NCI-H1436 (cell line): ENCODE measurements around the gene CELF1.
A peak's percentile ranks its signal among the peaks of the same experiment; 100 is the strongest.

Experiments used
- DNase-seq: peaks from one replicate; lab custom pipeline; 2025; lab: John Stamatoyannopoulos, UW

The CELF1 gene

GRCh38 chr11:47483457-47483856, 69.5 kb downstream of the CELF1 start:
- DNase-seq, result no peak

DNA sequence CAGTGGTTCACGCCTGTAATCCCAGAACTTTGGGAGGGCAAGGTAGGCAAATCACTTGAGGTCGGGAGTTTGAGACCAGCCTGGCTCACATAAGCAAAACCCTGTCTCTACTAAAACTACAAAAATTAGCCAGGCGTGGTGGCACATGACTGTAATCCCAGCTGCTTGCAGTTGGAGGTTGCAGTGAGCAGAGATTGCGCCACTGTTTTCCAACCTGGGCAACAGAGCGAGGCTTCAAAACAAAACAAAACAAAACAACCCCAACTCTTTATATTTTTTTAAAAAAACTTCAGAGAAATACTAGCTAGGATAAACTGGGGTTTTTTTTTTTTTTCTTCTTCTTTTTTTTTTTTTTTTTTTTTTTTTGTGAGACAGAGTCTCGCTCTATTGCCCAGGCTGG, 72.2 kb downstream of the CELF1 start:
- no peak for DNase-seq

GRCh38 chr11:47478651-47479329, 74.1 kb downstream of the CELF1 start:
- no peak for DNase-seq

DNA sequence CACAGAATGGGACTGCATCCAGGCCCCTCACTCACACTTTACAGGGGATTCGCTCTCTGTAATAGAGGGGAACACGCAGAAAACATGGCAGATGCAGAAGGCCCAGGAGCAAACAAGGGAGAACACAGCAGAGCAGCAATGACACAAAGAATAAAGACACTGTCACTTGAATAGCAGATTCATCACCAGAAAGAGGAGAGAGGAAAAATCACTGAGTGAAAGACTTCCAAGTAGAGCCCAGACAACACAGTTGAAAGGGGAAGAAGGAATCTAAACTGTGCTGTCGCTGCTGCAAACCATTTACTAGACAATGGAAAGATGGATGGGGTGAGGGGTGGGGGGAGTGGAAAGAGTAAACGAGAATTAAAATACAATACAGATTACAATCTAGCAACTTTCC, 75.2 kb downstream of the CELF1 start:
- no peak for DNase-seq

DNA sequence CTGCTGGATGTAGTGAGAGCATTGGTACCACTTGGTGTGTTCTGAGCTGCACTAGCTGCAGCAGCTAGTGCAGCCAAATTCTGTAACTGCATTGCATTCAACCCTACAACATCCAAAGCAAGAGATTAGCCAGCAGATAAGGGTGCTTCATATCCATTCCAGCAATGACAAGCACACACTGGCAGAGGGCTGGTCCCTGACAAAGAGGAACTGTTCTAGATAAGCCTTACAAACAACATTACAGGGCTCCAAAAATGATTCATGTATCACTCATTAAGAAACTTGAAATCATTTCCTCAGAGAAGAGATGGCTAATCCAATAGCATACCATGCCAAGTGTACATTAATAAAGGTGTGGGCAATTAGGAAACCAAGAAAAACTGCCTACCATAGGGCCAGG, 75.6 kb downstream of the CELF1 start:
- no peak for DNase-seq

- DNase-seq, result no peak
Measured at GRCh38 chr11:47470671-47471070, 82.3 kb downstream of the CELF1 start.

DNA sequence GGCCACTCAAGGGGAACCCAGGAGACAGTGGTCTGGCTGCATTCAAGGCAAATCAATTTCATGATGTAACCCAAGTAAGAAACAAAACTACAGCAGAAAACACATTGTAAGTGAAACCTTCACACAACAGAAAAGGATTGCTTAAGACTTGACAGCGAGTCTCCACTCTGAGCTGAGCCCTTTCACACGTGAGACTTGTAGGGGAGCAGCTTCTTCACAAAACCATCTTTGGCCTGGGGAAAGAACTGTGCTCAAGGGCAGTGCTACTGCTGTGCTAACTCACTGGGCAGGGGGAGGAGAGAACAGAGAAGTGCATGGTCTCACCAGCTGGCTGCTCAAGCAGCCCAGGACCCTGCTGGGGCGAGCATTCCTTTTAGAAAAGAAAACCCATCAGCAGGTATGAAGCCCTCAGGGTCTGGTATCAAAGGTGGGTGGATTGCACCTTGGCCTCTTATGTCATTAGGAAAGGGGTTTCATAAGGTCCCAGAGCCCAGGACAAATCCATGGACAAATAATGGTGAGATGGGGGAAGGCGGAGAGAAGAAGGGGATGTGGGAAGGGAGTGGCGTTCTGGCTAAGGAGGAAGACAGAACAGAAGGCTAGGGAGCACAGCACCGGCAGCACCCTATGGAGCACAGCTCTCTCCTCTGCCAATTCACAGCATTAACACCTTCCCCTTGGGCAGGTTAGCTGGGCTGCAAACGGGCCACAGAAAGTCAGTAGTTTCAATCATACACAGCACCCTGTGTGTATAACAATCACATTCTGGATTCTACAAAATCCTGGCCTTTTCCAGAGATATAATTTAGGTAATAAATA, 83.4 kb downstream of the CELF1 start:
- DNase-seq, result no peak

DNA sequence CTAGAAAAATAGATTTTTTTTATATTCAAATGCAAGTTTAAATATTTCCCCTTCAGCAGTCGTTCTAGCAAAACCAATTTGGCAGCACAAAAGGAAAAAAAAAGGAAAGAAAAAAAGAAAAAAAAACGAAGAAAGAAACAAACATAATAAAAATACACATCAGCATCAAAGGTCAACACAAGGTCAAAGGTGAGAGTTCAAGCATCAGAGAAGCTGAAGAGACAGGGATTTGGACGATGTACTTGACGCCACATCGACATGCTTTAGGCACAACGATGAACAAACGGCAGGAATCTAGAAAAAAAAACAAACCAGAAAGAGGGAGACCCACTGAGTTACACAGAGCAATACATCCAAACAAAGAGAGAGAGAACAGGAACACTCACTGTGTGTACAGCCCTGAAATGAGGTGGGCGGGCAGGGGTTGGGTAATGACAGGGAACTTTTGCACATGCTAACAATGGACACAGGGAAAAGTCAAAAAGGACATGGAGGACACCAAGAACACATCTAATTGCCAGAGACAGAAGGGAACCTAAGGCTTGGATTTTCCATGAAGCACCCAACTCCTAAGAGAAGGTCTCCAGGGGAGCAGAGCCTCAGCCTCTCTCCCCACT, 84.2 kb downstream of the CELF1 start:
- no peak for DNase-seq

- peak; percentile 64 for DNase-seq
Measured at GRCh38 chr11:47467357-47467756, 85.6 kb downstream of the CELF1 start.

DNA sequence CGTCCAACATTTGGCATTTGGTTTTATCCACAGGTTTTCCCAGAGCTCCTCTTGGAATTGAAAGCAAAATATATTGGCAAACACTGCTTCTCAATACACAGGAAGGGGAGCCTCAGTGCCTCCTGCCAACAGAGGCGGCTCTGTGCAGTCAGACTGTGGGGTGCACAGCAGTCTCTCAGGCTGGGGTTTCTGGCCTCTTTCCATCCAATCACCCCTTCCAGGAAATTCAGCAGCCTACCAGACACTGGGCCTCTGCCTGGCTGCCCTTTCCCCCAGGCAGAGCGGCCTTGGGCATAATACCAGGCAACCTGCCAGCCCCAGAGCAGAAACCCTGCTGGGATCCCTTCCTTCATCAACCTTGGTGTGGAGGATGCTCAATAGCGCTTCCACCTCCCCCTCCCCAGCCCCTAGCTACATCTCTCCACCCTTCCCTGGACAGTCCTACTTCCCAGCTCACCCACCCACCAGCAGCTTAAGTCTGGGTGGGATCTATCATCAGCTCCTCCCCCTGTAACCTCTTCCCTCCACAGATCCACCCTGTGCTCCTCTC, 86.2 kb downstream of the CELF1 start:
- DNase-seq, result no peak

- DNase-seq, result no peak
Measured at GRCh38 chr11:47466201-47466600, 86.7 kb downstream of the CELF1 start.

- peak; percentile 89 for DNase-seq
Measured at GRCh38 chr11:47464483-47464882, 88.4 kb downstream of the CELF1 start.

GRCh38 chr11:47461876-47462275, 91.1 kb downstream of the CELF1 start:
- no peak for DNase-seq

DNA sequence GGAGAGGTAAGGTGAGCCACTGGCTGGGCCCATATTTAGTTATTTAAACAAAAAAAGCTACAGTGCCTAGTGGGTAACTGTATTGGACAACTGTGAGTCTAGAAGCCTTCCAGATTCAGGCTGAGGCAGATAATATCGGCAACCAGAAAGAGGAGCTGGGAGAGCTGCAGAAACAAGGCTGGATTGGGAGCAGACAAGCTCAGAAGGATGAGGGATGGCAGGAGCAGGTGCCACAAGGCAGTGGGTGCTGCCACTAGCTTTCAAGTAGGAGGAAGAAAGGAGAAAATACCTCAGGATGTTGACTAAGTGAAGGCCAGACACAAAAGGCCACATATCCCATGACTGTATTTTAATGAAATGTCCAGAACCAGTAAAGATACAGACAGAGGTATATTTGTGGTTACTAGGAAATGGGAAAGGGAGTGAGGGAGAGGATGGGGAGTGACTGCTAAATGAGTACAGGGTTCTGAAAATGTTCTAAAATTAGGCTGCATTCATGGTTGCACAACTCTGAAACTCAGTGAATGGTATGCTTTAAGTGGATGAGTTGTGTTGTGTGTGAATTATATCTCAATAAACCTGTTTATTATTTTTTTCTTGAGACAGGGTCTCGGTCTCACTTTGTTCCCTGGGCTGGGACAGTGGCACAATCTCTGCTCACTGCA, 92.2 kb downstream of the CELF1 start:
- no peak for DNase-seq

- DNase-seq, result peak; percentile 76
Measured at GRCh38 chr11:47454258-47454671, 98.7 kb downstream of the CELF1 start.

GRCh38 chr11:47453365-47453764, 99.6 kb downstream of the CELF1 start:
- no peak for DNase-seq

DNA sequence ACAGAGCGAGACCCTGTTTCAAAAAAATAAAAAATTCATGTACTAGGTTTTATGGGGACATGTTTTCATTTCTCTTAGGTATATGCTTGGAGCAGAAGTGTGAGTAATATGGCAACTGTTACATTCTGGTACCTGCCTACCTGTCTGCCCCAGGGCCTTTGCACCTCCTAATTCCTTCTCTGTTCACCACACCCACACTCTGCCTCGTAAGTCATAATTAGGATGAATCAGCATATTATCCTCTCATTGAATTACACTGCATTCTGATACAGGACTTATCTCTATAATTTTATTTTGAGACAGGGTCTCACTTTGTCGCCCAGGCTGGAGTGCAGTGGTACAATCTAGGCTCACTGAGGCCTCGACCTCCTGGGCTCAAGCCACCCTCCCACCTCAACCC, 100.9 kb downstream of the CELF1 start:
- DNase-seq, result no peak

- DNase-seq, result no peak
Measured at GRCh38 chr11:47451436-47451835, 101.5 kb downstream of the CELF1 start.

DNA sequence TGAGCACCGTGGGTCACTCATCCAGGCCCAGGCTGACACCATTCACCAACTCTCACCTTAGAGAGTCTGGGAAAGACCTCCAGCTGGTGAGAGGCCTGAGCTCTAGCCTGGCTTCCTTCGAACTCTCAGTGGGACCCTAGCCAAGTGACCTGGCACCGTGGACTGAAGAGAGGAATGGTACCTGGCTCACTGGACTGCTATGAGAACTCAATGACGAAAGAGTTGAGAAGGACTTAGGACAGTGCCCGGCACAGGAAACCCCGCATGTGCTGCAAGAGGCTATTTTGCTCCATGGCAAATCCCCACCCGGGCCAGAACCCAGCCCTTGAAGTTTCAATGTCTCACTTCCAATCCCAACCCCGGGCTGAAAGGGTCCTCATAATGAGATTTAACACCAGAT, 103.4 kb downstream of the CELF1 start:
- DNase-seq, result no peak

- DNase-seq, result no peak
Measured at GRCh38 chr11:47448566-47449427, 104.1 kb downstream of the CELF1 start, which contains the start of gene RAPSN. RAPSN (minus strand) TSS chr11:47449136; CDS start chr11:47448964, 172 bp downstream.

DNA sequence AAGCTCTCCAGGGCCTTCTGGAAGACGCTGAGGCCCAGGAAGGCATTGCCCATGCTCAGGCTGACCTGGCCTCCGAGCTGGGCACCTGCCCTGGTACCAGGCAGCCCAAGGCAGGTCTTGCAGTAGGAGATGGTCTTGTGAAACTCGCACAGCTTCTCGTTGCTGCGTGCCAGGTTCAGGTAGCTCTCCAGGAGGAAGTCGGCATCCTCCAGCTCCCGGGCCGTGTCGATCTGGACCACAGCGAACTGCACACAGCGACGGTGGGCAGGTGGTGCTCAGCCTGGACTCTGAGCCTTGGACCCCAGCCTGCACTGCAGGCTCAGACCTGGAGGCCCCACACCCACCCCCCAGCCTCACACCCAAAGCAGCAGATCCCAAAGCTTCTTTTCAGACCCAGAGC, 105.0 kb downstream of the CELF1 start:
- no peak for DNase-seq
